Aorta (tissue), 5 donors: Measurements from ENCODE around the gene CUL4B. TPM values are rescaled to one million over a fixed set of nuclear protein-coding genes. Genes with fewer than 3 reads are reported as not detected.
"Not testable (repeated sequence)": the region's sequence is repeated elsewhere in the genome, so short reads cannot be mapped to it uniquely, and the experiment has no call there.

ENCODE experiments used
- ATAC-seq: fragments of 200-7000 bp; cut with Tn5 transposase; one replicate; pipeline ENCODE4 v1.9.1; 2022; ENCODE audit warnings: moderate library complexity; ENCODE audit not compliant: low FRiP score
- DNase-seq, 2 donors: peaks; one replicate each; pipeline ENCODE4 v3.0.0-alpha.2; 2020
- H3K27ac ChIP-seq, 2 donors: one replicate each; pipeline ENCODE4 v1.5.1; 2013; ENCODE audit warnings: low read length in 2 of 2, mild to moderate bottlenecking in 2 of 2, moderate library complexity in 2 of 2, control low read depth in 1 of 2, inconsistent platforms in 1 of 2, low read depth in 1 of 2
- H3K27me3 ChIP-seq, 2 donors: one replicate each; pipeline ENCODE4 v1.6.1; 2013; ENCODE audit warnings: control low read depth in 1 of 2, low read length in 1 of 2, mild to moderate bottlenecking in 1 of 2, moderate library complexity in 1 of 2; ENCODE audit not compliant: insufficient read depth in 2 of 2, control insufficient read depth in 1 of 2
- H3K36me3 ChIP-seq, 2 donors: one replicate each; pipeline ENCODE4 v1.6.1; 2013; ENCODE audit warnings: control low read depth in 1 of 2, low read length in 1 of 2, mild to moderate bottlenecking in 1 of 2; ENCODE audit not compliant: insufficient read depth in 2 of 2, control insufficient read depth in 1 of 2
- H3K4me1 ChIP-seq, 2 donors: one replicate each; pipeline ENCODE4 v1.6.1; 2013; ENCODE audit warnings: low read length in 2 of 2, control low read depth in 1 of 2, mild to moderate bottlenecking in 1 of 2, moderate library complexity in 1 of 2; ENCODE audit not compliant: insufficient read depth in 2 of 2, control insufficient read depth in 1 of 2
- H3K4me3 ChIP-seq, 2 donors: one replicate each; pipeline ENCODE4 v1.5.1; 2013; ENCODE audit warnings: low read length in 2 of 2, control low read depth in 1 of 2, mild to moderate bottlenecking in 1 of 2
- H3K9me3 ChIP-seq: one replicate; pipeline ENCODE4 v1.6.1; 2013; ENCODE audit warnings: mild to moderate bottlenecking, low read length; ENCODE audit not compliant: control insufficient read depth
- WGBS, 2 donors: extraction: QIAGEN DNeasy Blood & Tissue Kit; methylation state at CpG; one replicate each; pipeline ENCODE4 v1.1.7; 2013; 5-methylcytosine and 5-hydroxymethylcytosine counted together
- intact Hi-C, 2 donors: fragments of 100-400 bp; cut with DNase I; formaldehyde crosslinking; loops; one replicate each; pipeline versions ENCODE4 v1.14.2 to v1.15.0; 2022
- polyA plus RNA-seq, 2 donors: library from polyadenylated mRNA; stranded (reverse); fragments of 200-250 nt; gene quantifications; one replicate each; pipeline ENCODE4 v1.2.3, GENCODE V29; 2013
- total RNA-seq, 2 donors: library from RNA; stranded (reverse); fragmentation: NEBNext Ultra II Directional; extraction: Animal tissue kit (Norgen Biotek cat#: 25700); gene quantifications; one replicate each; pipeline ENCODE4 v1.2.1, GENCODE V29; 2021
- donor health status: healthy with polysubstance abuse.
- donor health status: Bipolar disorder and iron deficiency.
- donor health status: DM: no; HTN: no; CAD: no.
- donor health status: DM: no; HTN: no; CAD: no.
- donor health status: DM: yes; HTN: yes; CAD: no.

The CUL4B gene
- total and polyA plus RNA-seq, 4 donors, result 22.4 to 53.5 (median 47.8) TPM

GRCh38 chrX:120475447-120475846 lies 85.3 kb downstream of the CUL4B start:
- not testable (repeated sequence) for H3K9me3 ChIP-seq

More at GRCh38 chrX:120475447-120475846, 85.3 kb downstream of the CUL4B start:
- H3K36me3 ChIP-seq, H3K4me3 ChIP-seq, DNase-seq, H3K4me1 ChIP-seq, ATAC-seq, H3K27ac ChIP-seq, intact Hi-C loops, H3K27me3 ChIP-seq: not testable (repeated sequence)
- 20 to 24% methylated on average over 1 of the region's 1 CpG for WGBS, 2 donors

Other genes with a start within 250 kb of the CUL4B start
- gene TMEM255A, start 249.5 kb downstream of the CUL4B start, total RNA-seq, result 1 to 10 TPM; 1.3 to 4.3 TPM
- not detected for gene TMEM255A, start 249.5 kb downstream of the CUL4B start, polyA plus RNA-seq
- not detected for gene ATP1B4, start 198.9 kb downstream of the CUL4B start, total RNA-seq
- gene ATP1B4, start 198.9 kb downstream of the CUL4B start, polyA plus RNA-seq, result not detected
- gene LAMP2, start 91.7 kb downstream of the CUL4B start, total RNA-seq, result 100 to 1,000 TPM in 1 of 2 donors, 10 to 100 TPM in 1; 71.8 to 101 TPM
- gene LAMP2, start 91.7 kb downstream of the CUL4B start, polyA plus RNA-seq, result 10 to 100 TPM; 35.8 to 40.8 TPM
- 10 to 100 TPM; 26.7 to 28.6 TPM for gene MCTS1, start 43.1 kb upstream of the CUL4B start, total RNA-seq
- 10 to 100 TPM; 31.9 to 43.2 TPM for gene MCTS1, start 43.1 kb upstream of the CUL4B start, polyA plus RNA-seq
- 10 to 100 TPM; 19.0 to 21.6 TPM for gene C1GALT1C1, start 69.1 kb upstream of the CUL4B start, total RNA-seq
- 10 to 100 TPM; 27.3 to 29.5 TPM for gene C1GALT1C1, start 69.1 kb upstream of the CUL4B start, polyA plus RNA-seq